Endothelial cell of umbilical vein (primary cell): ENCODE results near the gene ADSS1. TPM values are rescaled to one million over a fixed set of nuclear protein-coding genes. Genes with fewer than 3 reads are reported as not detected.

ENCODE experiments used
- BruUV-seq: library from RNA; stranded (reverse); fragments of 400-500 nt; replicated peaks from 2 replicates; lab custom pipeline; 2021; lab: Mats Ljungman, UMichigan
- CTCF ChIA-PET: fragments of 300-600, 350-600 bp; sonication (Branson Sonifier 250); formaldehyde crosslinking; loops from one replicate; lab custom pipeline; 2021; ENCODE audit warnings: antibody characterized with exemption, inconsistent platforms; lab: Charles Lee
- POLR2A ChIA-PET: fragments of 300-600, 350-600 bp; sonication (Branson Sonifier 250); formaldehyde crosslinking; loops from one replicate; lab custom pipeline; 2021; ENCODE audit warnings: antibody characterized with exemption, inconsistent platforms; lab: Charles Lee
- DNase-seq: peaks from one replicate; pipeline ENCODE4 v3.0.0-alpha.2; 2011; ENCODE audit warnings: low read depth, low spot score
- FAIRE-seq: peaks from 2 replicates; lab custom pipeline; 2011; peaks lifted over from hg19 to GRCh38; lab: Jason Lieb, UNC
- H2AFZ ChIP-seq: 2 replicates; pipeline ENCODE4 v1.6.0; 2012; ENCODE audit warnings: low read depth, low read length, control low read depth, inconsistent platforms
- H3K27ac ChIP-seq: 2 replicates; pipeline ENCODE4 v1.5.1; 2011; ENCODE audit warnings: low read depth, mild to moderate bottlenecking, control low read depth, low read length, moderate library complexity; ENCODE audit not compliant: insufficient read depth
- H3K27me3 ChIP-seq, 2 experiments: 2 replicates each; pipeline versions ENCODE4 v1.6.0 to v1.6.1; 2011; ENCODE audit warnings: low read length in 2 of 2, mixed read lengths in 1 of 2; ENCODE audit not compliant: control insufficient read depth in 2 of 2, insufficient read depth in 2 of 2
- H3K36me3 ChIP-seq, 2 experiments: 2 replicates in 1 of 2; 3 replicates in 1 of 2; pipeline ENCODE4 v1.5.1; 2011; ENCODE audit warnings: low read length in 2 of 2, mild to moderate bottlenecking in 1 of 2, moderate library complexity in 1 of 2; ENCODE audit not compliant: control insufficient read depth in 2 of 2, insufficient read depth in 2 of 2; ENCODE audit errors: extremely low read depth in 1 of 2
- H3K4me1 ChIP-seq: 3 replicates; pipeline ENCODE4 v1.5.1; 2011; ENCODE audit warnings: mild to moderate bottlenecking, low read length; ENCODE audit not compliant: control insufficient read depth, insufficient read depth; ENCODE audit errors: extremely low read depth
- H3K4me2 ChIP-seq: 2 replicates; pipeline ENCODE4 v1.6.1; 2011; ENCODE audit warnings: low read length, control low read depth, mixed read lengths; ENCODE audit not compliant: insufficient read depth
- H3K4me3 ChIP-seq, 3 experiments: fragments of 200-600 bp in 1 of 3; sonication (generic), shearing (Covaris generic) in 1 of 3; replicated peaks in 1 of 3; 2 replicates each; pipeline ENCODE4 v1.5.1; 2011 to 2016; ENCODE audit warnings: control low read depth in 3 of 3, low read length in 3 of 3, mild to moderate bottlenecking in 2 of 3, inconsistent platforms in 1 of 3, low read depth in 1 of 3, moderate library complexity in 1 of 3; ENCODE audit not compliant: insufficient read depth in 1 of 3
- H3K79me2 ChIP-seq: 2 replicates; pipeline ENCODE4 v1.6.0; 2012; ENCODE audit warnings: low read length, inconsistent platforms; ENCODE audit not compliant: control insufficient read depth, insufficient read depth
- H3K9ac ChIP-seq: replicated peaks from 2 replicates; pipeline ENCODE3; 2011; ENCODE audit warnings: low read length, control low read depth; ENCODE audit not compliant: insufficient read depth; ENCODE audit errors: extremely low read depth
- H3K9me1 ChIP-seq: replicated peaks from 3 replicates; pipeline ENCODE4 v1.6.0; 2011; ENCODE audit warnings: mild to moderate bottlenecking, low read length; ENCODE audit not compliant: control insufficient read depth, insufficient read depth; ENCODE audit errors: extremely low read depth
- H3K9me3 ChIP-seq: replicated peaks from 2 replicates; pipeline ENCODE4 v1.5.1; 2012; ENCODE audit warnings: low read length, inconsistent platforms; ENCODE audit not compliant: control insufficient read depth, insufficient read depth
- H4K20me1 ChIP-seq: replicated peaks from 2 replicates; pipeline ENCODE3; 2011; ENCODE audit warnings: mild to moderate bottlenecking, low read length; ENCODE audit not compliant: control insufficient read depth, insufficient read depth; ENCODE audit errors: extremely low read depth
- CTCF ChIP-seq, 2 donors: IDR thresholded peaks; 1 replicate in 1 of 2; 2 replicates in 1 of 2; pipeline ENCODE4 v1.5.1; 2011; ENCODE audit warnings: low read length in 2 of 2, mild to moderate bottlenecking in 2 of 2, moderate library complexity in 2 of 2, control low read depth in 1 of 2, inconsistent platforms in 1 of 2, low read depth in 1 of 2; ENCODE audit not compliant: insufficient read depth in 1 of 2; ENCODE audit errors: extremely low read depth in 1 of 2
- EZH2 ChIP-seq: IDR thresholded peaks from 2 replicates; pipeline ENCODE4 v1.6.1; 2012; ENCODE audit warnings: borderline replicate concordance, low read depth, mild to moderate bottlenecking, moderate library complexity, low read length, inconsistent platforms; ENCODE audit not compliant: severe bottlenecking
- FOS ChIP-seq: IDR thresholded peaks from 2 replicates; pipeline ENCODE4 v1.6.1; 2011; ENCODE audit warnings: mild to moderate bottlenecking, low read length, moderate library complexity, borderline replicate concordance; ENCODE audit not compliant: insufficient read depth
- GATA2 ChIP-seq: IDR thresholded peaks from 2 replicates; pipeline ENCODE4 v1.7.0; 2011; ENCODE audit warnings: low read depth, mild to moderate bottlenecking, moderate library complexity, mixed read lengths, low read length; ENCODE audit not compliant: insufficient read length, insufficient read depth
- JUN ChIP-seq: IDR thresholded peaks from 2 replicates; pipeline ENCODE4 v1.6.1; 2011; ENCODE audit warnings: borderline replicate concordance, low read depth; ENCODE audit not compliant: insufficient read length, insufficient read depth
- MAX ChIP-seq: IDR thresholded peaks from 2 replicates; pipeline ENCODE4 v1.6.1; 2011; ENCODE audit not compliant: insufficient read depth, insufficient read length
- MYC ChIP-seq: IDR thresholded peaks from one replicate; pipeline ENCODE4 v1.6.1; 2011; ENCODE audit warnings: mild to moderate bottlenecking, low read depth, low read length
- POLR2A ChIP-seq: IDR thresholded peaks from 2 replicates; pipeline ENCODE4 v1.6.1; 2012; ENCODE audit warnings: low read depth, mild to moderate bottlenecking, control low read depth, low read length
- POLR2AphosphoS5 ChIP-seq: IDR thresholded peaks from 2 replicates; pipeline ENCODE4 v1.6.1; 2012; ENCODE audit warnings: low read depth, mild to moderate bottlenecking, control low read depth, low read length, moderate library complexity; ENCODE audit not compliant: insufficient read depth
- dilution Hi-C: fragments of 300-500 bp; cut with MboI; formaldehyde crosslinking; loops from one replicate; pipeline ENCODE4 v1.15.0; 2019; ENCODE audit warnings: low sequenced_read_pairs; ENCODE audit not compliant: extremely low pct_ligation_motif_present
- intact Hi-C: fragments of 100-400 bp; cut with micrococcal nuclease; formaldehyde crosslinking; loops from one replicate; pipeline ENCODE4 v1.10.0; 2022
- polyA plus RNA-seq, 4 experiments: library from polyadenylated mRNA; depleted of rRNA in 3 of 4; stranded (reverse) in 3 of 4; unstranded in 1 of 4; fragments of >200 nt; gene quantifications; 2 replicates each; pipeline versions ENCODE4 v1.2.1 to v1.2.3, GENCODE V29; 2011 to 2012; ENCODE audit warnings: missing spikeins in 1 of 4
- total RNA-seq: library from RNA; stranded (reverse); gene quantifications from 2 replicates; pipeline ENCODE4 v1.2.3, GENCODE V29; 2021

The ADSS1 gene
- total and polyA plus RNA-seq, 2 donors (not counting 3 experiments of a cell fraction or from before 2014, with no cell fraction given) = 1.9 TPM

GRCh38 chr14:104721505-104722431 is 2.3 kb upstream of the ADSS1 start:
- H3K9ac ChIP-seq = no peak overlapping the region
- H3K9me1 ChIP-seq = no peaks in the 10 kb centered on the region
- no peaks in the 10 kb centered on the region for H3K79me2 ChIP-seq
- no peak overlapping the region for H3K4me2 ChIP-seq
- no peaks in the 10 kb centered on the region for H3K9me3 ChIP-seq
- H3K27me3 ChIP-seq = no peaks in the 10 kb centered on the region
- no peaks in the 10 kb centered on the region for H4K20me1 ChIP-seq
- no peak for FAIRE-seq
- peaks cover 5% of the 10 kb centered on the region for H3K4me1 ChIP-seq
- ChIA-PET POLR2A (no interaction called here), CTCF (interaction anchor here (0.9 to 1.6 kb wide), 3 partner anchors 31 to 71 kb away, joined by 3 to 5 read pairs (median 5); partner anchors contain the start of gene SIVA1)
- intact Hi-C loops (no loop called here), dilution Hi-C loops (no loop called here)
- no peak for TF ChIP-seq MAX
- TF ChIP-seq EZH2 = no peak
- TF ChIP-seq JUN = no peak
- TF ChIP-seq MYC = no peak
- no peak for TF ChIP-seq GATA2
- no peak for TF ChIP-seq CTCF (IDR thresholded peaks at IDR 0.05; ENCODE audit: extremely low read depth in 1 of 2, insufficient read depth in 1 of 2, low read depth in 1 of 2, low read length in 2 of 2)
- TF ChIP-seq FOS = no peak
- TF ChIP-seq POLR2A = no peak
- TF ChIP-seq POLR2AphosphoS5 = no peak
- peaks cover 0 to 8% of the 10 kb centered on the region in 2 experiments for H3K36me3 ChIP-seq
- no peak overlapping the region for H3K4me3 ChIP-seq
- no peak overlapping the region for H2AFZ ChIP-seq
- no peak for DNase-seq
- H3K27ac ChIP-seq = no peak overlapping the region
- BruUV-seq = no TSS peak
